Keratinocyte (primary cell): ENCODE results near the gene TMBIM4.

ENCODE experiments used
- EZH2 ChIP-seq: IDR thresholded peaks from one replicate; pipeline ENCODE4 v1.6.1; 2012; ENCODE audit warnings: inconsistent platforms, mild to moderate bottlenecking, low read length, moderate library complexity
- TF ChIP-seq, protein P1 (sequence below), 3 experiments: IDR thresholded peaks in 1 of 3; conservative IDR thresholded peaks in 1 of 3; optimal IDR thresholded peaks in 1 of 3; 2 replicates in 2 of 3; 3 replicates in 1 of 3; pipeline versions ENCODE3 to v1.5.1; 2011; ENCODE audit warnings: low read length in 3 of 3, mild to moderate bottlenecking in 3 of 3, moderate library complexity in 2 of 3, control low read depth in 1 of 3, inconsistent platforms in 1 of 3; ENCODE audit not compliant: insufficient read depth in 2 of 3; ENCODE audit errors: extremely low read depth in 1 of 3

DNA sequence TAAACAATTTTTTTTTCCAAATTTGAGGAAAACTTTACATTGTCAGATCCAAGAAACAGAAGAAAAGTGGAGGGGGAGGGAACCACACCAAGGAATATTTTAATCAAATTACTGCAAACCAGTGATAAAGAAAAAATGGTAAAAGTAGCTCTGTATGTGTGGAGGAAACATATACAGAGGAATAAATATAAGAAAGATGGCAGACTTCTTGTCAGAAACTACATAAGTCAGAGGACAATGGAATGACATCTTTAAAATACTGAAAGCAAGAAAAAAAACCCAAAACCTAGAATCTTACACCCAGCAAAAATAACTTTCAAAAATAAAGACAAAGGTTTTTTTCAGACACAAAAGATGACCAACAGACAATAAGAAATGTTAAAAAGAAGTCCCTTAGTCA lies 29.1 kb downstream of the TMBIM4 start:
- TF ChIP-seq, protein P1, sequence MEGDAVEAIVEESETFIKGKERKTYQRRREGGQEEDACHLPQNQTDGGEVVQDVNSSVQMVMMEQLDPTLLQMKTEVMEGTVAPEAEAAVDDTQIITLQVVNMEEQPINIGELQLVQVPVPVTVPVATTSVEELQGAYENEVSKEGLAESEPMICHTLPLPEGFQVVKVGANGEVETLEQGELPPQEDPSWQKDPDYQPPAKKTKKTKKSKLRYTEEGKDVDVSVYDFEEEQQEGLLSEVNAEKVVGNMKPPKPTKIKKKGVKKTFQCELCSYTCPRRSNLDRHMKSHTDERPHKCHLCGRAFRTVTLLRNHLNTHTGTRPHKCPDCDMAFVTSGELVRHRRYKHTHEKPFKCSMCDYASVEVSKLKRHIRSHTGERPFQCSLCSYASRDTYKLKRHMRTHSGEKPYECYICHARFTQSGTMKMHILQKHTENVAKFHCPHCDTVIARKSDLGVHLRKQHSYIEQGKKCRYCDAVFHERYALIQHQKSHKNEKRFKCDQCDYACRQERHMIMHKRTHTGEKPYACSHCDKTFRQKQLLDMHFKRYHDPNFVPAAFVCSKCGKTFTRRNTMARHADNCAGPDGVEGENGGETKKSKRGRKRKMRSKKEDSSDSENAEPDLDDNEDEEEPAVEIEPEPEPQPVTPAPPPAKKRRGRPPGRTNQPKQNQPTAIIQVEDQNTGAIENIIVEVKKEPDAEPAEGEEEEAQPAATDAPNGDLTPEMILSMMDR (optimal IDR thresholded peaks at IDR 0.05 in 1 of 3, IDR thresholded peaks at IDR 0.05 in 1 of 3, conservative IDR thresholded peaks at IDR 0.05 in 1 of 3; ENCODE audit: extremely low read depth in 1 of 3, insufficient read depth in 2 of 3, low read length in 3 of 3), result no peak
- TF ChIP-seq EZH2, result no peak
